ENCODE data around the gene TMEM94.
"Not testable (repeated sequence)": the region's sequence is repeated elsewhere in the genome, so short reads cannot be mapped to it uniquely, and the experiment has no call there.

TMEM94 gene

GRCh38 chr17:75512926-75513640, 56.6 kb downstream of the TMEM94 start:
- no peak for DNase-seq

- no peak for DNase-seq
Measured at GRCh38 chr17:75513641-75514000, 57.2 kb downstream of the TMEM94 start.

GRCh38 chr17:75514299-75514918, 58.0 kb downstream of the TMEM94 start:
- DNase-seq = no peak

GRCh38 chr17:75514919-75515495, 58.6 kb downstream of the TMEM94 start:
- no peak for DNase-seq

GRCh38 chr17:75515496-75516254, 59.2 kb downstream of the TMEM94 start, which contains the start of gene CASKIN2:
TSS of gene CASKIN2 (minus strand) at chr17:75515537. CDS start at chr17:75513804, 1,733 bp downstream.
- peak; percentile 84 for DNase-seq

GRCh38 chr17:75516255-75516618, 59.8 kb downstream of the TMEM94 start, which contains the start of gene TSEN54:
TSS of gene TSEN54 (plus strand) at chr17:75516528. CDS start at chr17:75516561, 33 bp downstream.
- peak; percentile 95 for DNase-seq

- peak; percentile 36 for DNase-seq
Measured at GRCh38 chr17:75516619-75517296, 60.3 kb downstream of the TMEM94 start.

GRCh38 chr17:75517297-75517865, 60.9 kb downstream of the TMEM94 start:
- DNase-seq = peak; percentile 46

- DNase-seq = no peak
Measured at GRCh38 chr17:75518201-75518600, 61.8 kb downstream of the TMEM94 start.

GRCh38 chr17:75518983-75519537, 62.6 kb downstream of the TMEM94 start:
- no peak for DNase-seq

GRCh38 chr17:75520413-75520812, 64.0 kb downstream of the TMEM94 start:
- DNase-seq = not testable (repeated sequence)

GRCh38 chr17:75521290-75521689, 64.9 kb downstream of the TMEM94 start:
- DNase-seq = no peak

GRCh38 chr17:75521951-75522727, 65.7 kb downstream of the TMEM94 start:
- DNase-seq = no peak

- DNase-seq = no peak
Measured at GRCh38 chr17:75523647-75524046, 67.2 kb downstream of the TMEM94 start.

GRCh38 chr17:75524269-75524969, 68.0 kb downstream of the TMEM94 start:
- no peak for DNase-seq

- DNase-seq = peak; percentile 74
Measured at GRCh38 chr17:75524970-75525805, 68.8 kb downstream of the TMEM94 start, which contains the start of gene LLGL2. TSS of gene LLGL2 (plus strand) at chr17:75525697. CDS start at chr17:75543427, 17,730 bp downstream.

- no peak for DNase-seq
Measured at GRCh38 chr17:75525806-75526554, 69.5 kb downstream of the TMEM94 start.

- DNase-seq = no peak
Measured at GRCh38 chr17:75526555-75527270, 70.3 kb downstream of the TMEM94 start.

Data from stimulated activated CD4-positive, alpha-beta T cell treated with anti-CD3 and anti-CD28 coated beads, Interleukin-4, amount 100 ng/mL, for 24 hours (primary cell).